DMS79 treated with DMSO at 0.1 percent for 48 hours (cell line): ENCODE data around the gene ADAM12.
"Not testable (repeated sequence)": the region's sequence is repeated elsewhere in the genome, so short reads cannot be mapped to it uniquely, and the experiment has no call there.

ENCODE experiments used
- DNase-seq: peaks from one replicate; lab custom pipeline; 2025; lab: John Stamatoyannopoulos, UW

Gene ADAM12

DNA sequence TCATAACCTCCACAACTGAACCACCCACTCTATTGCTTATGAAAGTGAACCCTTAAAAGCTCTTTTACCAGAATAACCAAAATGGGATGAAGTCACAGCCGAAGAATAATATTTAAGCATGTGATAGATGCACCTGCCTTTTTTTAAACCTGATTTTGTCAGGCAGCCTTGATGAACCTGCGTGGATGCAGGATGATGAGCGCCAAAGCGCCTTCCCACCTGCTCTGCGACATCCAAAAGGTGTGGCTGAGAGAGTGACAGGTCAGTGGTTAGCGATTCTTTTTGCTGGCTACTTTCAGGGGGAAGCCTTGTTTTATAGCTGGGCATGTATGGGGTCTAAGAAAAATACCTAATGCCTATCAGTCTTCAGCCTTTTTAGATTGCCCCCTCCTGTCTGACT is 334.1 kb downstream of the ADAM12 start:
- DNase-seq = no peak

DNA sequence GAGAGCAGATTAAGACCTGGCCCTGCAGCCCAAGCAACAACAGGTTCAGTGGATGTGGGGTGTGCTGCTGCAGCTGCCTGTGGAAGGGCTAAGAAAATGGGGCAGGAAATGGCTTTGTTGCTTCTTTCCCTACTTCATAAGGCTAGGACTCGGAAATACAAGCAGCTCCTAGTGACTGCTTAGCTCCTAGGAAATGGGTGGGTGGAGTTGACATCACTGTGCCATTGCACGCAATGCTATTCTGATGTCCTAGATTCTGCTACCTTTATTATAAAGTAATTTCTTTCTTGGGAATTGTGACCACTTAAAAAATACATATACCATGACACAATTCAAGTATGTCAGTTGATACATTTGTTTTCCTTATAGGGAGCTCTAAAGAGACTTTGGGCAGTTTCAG is 336.1 kb downstream of the ADAM12 start:
- DNase-seq = peak; percentile 20

DNA sequence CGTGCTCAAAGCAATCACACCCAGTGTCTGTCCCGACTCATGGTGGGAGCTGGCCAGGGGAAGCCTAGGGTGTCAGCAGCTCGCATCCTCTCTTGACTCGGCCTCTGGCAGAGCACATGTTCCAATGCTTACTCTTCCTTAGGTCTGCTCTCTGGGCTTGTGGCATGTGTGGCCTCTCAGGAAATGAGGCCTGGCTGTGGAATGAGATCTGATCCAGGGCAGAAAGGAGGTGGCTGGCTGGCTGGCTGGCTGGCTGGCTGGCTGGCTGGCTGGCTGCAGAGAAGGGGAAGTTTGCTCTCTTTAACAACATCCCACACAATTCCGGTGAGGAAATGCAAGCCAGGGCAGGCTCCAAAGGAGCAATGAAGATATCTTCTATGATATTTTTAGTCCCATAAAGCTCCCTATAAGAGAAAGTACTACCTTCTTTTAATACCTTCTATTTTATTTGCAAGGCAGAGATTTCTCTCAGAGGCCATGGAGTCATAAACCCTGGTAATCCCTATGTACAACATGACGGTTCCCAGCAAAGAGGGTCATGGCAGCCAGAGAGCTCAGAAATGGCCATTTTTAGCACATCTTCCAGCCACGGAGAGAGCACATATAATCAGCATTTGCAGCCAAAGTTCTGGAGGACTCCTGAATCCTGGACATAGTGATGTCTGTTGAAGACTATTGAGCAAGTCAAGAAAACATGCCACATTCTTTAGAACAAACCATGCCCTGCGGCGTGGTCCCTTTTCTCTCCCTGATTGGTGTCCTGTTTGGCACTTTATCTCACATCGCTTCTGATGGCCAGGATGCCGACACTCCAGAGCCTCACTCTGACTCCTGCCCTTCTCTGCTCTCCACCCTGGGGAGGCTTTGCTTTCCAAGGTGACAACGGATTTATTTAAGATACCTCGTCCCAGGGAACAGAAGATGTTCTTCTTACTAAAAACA is 338.2 kb downstream of the ADAM12 start:
- DNase-seq = no peak

DNA sequence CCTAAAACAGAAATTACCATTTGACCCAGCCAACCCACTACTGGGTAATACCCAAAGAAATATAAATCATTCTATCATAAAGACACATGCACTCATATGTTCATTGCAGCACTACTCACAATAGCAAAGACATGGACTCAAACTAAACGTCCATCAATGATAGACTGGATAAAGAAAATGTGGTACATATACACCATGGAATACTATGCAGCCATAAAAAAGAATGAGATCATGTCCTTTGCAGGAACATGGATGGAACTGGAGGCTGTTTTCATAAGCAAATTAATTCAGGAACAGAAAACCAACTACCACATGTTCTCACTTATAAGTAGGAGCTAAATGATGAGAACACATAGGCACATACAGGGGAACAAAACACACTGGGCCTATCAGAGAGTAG is 340.5 kb downstream of the ADAM12 start:
- DNase-seq = not testable (repeated sequence)

DNA sequence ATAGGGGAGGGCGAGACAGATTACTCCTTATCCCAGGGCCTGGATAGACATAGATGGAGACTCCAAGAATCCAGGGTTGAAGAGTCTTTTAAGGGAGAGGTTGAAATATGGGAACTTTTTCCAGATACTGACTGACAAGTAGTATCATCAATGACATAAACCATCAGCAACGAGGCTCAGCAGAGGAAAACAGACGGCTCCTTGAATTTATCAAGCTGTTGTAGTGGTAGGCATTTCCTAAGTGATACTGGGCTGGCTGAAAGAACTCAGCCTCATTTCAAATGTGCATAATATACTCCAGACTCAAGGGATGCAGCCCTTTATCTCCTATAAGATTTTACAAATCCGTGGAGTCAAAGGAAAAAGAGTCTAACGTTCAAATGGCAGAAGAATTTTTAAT is 341.4 kb downstream of the ADAM12 start:
- no peak for DNase-seq

DNA sequence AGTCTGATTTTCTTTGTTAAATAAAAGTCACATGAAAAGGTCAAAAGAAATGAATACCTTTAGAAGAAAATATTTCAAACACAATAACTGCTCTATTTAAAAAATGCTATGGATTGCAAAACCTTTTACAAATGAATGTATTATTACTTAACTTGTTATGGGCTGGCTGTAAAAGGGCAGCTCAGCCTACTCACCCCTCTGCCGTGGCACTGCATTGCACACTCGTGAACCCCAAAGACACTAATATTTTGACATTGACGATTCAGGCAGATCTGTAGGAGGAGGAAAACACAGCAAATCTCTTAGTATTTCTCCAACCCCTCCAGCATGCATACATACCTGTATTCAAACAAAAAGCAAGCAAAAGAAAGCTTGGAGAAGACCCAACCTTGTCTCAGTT is 342.4 kb downstream of the ADAM12 start:
- DNase-seq = no peak

DNA sequence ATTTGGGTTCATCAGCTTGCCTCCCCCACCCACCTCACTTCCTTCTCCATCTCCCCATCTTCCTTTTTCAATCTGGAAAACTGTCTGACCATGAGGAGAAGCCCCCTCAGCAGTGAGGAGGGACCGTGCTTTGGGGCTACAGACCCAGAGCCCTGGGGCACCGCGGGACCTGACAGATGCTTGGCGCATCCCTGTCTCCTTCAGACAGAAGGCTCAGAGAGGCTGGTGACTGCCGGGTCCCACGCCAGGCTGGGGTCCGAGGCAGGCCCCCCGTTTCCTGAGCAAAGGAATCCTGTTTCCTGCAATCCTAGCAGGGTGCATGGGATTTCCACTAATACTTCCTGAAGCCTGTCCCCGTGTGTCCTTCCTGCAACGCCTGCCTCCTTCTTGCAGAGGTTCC is 344.9 kb downstream of the ADAM12 start:
- no peak for DNase-seq

DNA sequence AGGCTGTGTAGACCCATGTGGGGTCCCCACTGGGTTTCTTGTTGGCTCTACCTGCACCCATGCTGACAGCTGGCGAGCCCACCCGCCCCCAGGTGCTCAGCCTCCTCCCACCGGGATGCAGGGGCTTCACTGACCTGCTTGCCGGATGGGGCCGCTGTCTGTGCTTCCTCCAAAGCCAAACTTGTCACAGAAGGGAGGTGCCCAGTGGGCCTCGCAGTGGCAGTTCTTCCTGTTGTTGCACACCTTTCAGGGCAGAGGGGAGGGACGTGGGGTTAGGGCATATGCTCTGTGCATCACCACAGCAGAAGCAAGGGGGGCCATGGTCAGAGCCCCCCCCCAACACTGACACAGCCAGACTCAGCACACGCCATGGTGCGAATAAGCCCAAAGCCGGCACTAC is 345.4 kb downstream of the ADAM12 start:
- no peak for DNase-seq

DNA sequence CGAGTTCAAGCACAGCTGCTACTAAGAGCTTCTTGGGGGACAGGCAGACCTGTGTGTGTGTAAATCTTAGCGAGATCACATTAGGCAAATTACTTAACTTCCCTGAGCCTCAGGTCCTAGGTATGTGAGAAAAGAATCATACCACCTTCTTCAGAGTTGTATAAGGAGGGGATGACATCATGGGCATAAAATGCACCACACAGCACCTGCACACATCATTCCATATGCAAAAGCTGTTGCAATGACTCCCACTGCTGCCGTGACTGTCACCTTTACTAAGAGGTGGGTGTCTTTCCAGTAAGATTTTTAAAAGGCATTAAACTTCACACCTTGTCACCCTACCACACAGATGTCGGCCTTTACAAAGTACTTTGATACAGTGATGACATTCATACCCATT is 345.9 kb downstream of the ADAM12 start:
- DNase-seq = no peak

DNA sequence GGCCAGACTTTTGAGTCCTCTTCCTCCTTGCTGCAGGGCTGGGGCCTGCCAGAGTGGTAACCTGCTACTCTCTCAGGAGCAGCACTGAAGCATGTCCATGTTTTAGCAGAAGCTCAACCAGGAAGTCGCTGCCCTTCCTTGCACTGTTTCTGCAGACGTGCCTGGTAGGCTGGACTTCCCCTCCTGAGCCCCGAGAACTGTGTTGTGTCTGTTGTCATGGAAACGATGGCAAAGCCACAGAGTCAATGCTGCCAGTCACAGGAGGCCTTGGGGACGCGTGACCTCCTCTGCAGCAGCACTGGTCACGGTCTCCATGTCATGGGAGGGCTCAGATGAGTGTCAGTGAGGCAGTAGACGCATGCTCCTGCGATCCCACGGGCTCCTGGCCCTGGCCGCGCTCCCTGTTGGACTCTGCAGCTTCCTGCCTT is 346.5 kb downstream of the ADAM12 start:
- DNase-seq = peak; percentile 63

DNA sequence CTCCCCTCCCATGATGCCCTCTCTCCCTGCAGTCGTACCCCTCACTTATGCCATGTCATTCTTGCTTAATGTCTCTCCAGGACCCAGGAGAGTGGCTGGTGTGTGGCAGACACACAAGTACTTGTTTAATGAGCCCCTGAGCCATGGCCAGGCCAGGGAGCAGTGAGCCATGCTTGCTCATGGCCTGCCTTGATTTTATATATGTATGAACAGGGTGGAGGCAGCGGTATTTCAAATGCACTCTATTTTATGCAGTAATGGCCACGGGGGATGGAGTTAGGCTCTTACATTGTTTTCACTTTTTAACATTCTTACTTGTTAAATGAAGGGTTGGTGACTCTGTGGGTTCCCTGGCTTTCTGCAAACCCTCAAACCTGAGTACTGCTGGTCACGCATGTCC is 347.2 kb downstream of the ADAM12 start:
- DNase-seq = no peak

DNA sequence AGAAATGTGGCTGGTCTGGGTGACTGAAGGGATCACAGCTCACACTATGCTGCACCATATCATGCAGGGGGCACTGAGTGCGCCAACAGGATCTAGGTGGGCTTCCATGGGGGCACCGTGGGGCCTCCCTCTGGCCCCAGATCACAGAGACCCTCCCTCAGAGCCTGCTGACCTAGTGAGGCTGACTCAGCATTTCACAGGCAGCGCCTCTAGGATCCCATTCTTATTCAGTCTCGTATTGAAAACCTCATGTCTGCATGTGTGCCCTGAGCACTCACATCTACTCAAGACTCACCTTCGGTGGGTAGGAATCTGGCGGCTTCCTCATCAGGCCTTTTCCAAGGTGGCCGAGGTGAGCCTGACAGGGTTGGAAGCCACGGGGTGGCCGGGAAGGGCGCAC is 350.3 kb downstream of the ADAM12 start:
- no peak for DNase-seq

DNA sequence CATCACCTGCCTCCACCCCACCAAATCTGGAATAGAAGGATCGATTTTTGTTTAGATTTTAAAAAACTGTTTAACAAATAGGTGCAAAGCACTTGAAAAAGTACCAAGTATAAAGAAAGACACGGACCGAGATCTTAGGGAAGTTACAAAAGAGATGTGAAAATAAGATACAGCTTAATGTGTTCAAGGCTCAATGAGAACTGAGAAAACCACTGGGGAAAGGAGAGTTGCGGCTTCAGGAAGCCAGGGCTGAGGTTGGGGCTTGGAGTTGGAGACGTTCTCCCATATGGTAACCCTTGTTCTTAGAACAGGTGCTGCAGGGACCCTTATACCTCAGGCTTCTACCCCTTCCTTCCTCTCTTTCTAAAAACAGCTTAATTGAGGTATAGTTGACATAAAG is 351.8 kb downstream of the ADAM12 start:
- no peak for DNase-seq

DNA sequence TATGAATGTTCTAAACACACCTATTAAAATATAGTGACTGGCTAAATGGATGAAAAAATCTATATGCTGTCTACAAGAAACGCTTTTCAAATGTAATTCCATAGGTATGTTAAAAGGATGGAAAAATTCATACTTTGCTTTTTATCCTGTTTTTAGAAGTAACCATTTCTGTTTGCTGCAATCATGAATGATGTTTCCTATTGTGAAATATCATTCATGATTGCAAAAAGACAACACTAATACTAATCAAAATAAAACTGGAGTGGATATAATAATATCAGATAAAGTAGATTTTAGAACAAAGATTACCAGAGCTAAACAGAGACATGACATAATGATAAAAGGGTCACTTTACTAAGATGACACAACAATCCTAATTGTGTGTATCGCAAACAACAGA is 353.7 kb downstream of the ADAM12 start:
- DNase-seq = no peak

DNA sequence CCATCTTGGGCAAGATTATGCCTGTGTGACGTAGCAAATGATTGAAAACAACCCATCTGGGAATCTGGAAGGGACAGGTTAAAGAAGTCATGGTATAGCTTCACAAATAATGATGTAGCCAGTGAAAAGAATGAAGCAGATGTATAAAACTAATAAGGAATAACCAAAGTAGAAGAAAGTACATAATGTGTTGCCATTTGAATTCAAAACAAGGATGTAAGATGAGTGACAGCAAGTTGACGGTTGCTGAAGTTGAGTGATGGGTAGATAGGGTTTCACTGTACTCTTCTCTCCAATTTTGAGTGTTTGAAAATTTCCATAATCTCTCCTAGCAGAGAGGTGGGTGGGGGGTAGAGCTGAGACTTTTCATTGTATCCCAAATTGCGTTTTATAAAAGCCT is 358.3 kb downstream of the ADAM12 start:
- DNase-seq = no peak

DNA sequence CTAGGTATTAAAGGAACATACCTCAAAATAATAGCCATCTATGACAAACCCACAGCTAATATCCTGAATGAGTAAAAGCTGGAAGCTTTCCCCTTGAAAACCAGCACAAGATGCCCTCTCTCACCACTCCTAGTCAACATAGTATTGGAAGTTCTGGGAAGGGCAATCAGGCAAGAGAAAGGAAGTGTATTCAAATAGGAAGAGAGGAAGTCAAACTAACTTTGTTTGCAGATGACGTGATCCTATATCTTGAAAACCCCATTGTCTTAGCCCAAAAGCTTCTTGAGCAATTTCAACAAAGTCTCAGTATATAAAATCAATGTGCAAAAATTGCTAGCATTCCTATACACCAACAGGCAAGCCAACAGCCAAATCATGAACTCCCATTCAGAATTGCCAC is 360.6 kb downstream of the ADAM12 start:
- DNase-seq = no peak

DNA sequence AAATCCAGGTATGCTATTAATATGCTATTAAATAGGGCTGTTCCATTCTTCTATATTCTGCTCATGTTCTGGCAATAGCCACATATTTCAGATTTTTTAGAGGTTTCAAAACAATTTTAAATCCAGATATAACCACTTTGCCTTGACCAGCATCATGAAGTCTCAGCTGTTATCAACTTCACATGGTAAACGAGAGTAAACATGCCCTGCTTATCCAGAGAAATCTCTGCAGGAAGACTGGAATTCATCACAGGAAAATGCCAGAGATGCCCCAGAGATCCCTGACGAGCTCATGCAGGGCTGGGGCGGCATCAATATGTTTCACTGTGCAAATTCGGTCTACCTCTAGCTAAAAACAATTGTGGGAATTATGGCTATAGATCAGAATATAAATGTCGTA is 365.4 kb downstream of the ADAM12 start:
- no peak for DNase-seq

DNA sequence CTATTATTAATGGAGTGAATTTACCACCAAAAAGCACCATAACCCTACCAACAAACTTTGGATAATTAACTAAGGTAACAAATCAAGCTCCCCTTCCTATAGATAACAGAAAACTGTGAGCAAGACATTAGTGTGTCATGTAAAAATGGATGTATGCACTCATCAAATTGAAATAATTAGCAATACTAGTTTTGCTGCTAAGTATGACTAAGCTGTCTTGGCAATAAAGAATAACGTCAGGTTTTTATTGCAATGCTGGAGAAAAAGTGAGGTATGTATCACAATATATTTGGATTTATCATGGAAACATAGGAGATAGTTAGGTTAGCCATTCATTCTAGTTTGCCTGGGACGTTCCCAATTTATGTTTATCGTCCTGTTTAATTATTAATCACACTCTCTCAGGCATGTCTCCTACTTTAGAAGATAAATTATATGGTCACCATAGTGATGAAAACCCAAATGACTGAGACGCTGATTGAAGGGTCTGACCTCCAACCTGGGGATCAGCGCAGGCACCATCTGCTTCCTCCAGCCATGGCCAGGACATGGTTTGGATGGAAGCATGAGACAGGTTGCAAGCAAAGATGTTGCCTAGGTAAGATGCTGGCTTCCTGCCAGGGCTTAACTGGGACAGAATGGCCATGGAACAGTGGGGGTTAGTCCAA is 366.3 kb downstream of the ADAM12 start:
- no peak for DNase-seq

DNA sequence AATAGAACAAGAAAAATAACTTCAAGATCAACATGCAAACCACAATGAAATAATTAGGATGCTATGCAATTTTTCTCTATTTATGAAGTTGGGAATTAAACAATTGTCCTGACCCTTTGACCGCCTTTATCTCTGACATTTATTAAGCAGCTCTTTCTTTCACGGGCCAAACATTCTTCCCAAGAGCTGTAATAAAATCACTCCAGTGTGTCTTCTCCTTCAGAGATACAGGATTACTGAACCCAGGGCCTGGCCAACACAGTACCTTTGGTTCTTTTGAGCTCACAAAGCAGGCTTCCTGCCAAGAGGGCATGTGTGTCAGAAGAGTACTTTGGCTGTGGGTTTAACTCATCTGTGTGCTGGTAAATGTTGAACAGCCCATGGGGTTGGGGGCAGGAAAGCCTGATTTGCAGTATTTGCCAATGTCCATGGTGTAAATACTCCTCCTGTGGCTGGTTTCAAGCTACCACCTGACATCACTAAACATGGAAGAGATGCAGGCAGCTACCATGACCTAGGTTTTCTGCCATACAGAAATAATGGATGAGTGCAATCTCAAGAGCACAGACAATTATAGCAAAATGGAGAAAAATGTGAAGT is 370.2 kb downstream of the ADAM12 start:
- DNase-seq = no peak

DNA sequence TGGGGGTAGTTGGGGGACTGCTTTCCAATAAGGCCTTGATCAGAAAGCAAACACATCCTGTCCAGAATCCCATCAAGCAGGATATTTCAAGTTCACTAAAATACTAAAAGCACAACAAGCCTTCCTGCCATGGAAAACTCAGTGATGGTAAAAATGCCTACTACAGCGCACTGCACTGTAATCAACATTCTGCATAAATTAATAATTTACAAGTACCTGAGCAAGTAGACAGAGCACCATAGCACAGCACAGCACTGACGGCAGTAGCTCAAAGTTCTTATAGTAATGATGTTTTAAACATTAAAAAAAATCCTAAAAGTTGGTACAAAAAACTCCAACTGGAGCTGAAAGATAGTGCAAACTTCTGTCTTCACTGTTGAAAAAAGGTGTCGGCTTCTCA is 371.4 kb downstream of the ADAM12 start:
- no peak for DNase-seq

DNA sequence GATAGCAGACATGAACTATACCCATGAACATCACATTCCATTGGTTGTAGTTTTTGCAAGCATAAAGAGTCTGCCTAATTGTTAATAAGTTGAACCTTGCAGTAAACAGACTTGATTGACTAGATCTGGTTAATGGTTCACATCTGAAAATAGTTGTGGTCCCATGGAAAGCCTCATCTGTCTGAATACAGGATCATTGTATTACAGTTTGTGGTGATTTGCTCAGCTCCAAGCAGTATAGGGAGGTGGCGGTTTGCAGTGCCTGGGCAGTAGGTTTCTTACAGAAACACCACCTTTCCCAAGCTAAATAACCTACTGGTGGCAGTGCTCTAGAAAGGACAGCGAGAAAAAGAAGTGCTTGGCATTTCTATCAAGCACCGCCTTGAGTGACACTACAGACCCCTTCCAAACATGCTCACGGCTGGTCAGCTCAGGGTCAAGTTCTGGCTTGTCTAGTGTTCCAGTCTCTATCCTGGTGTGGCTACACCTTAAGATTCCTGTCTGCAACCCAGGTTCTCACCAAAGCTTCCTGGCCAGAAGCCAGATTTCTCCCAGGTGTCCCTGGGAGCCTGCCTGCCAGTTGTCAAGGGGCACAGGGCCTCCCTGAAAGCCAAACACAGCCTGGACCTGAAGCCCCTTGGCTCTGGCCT is 372.0 kb downstream of the ADAM12 start:
- no peak for DNase-seq

DNA sequence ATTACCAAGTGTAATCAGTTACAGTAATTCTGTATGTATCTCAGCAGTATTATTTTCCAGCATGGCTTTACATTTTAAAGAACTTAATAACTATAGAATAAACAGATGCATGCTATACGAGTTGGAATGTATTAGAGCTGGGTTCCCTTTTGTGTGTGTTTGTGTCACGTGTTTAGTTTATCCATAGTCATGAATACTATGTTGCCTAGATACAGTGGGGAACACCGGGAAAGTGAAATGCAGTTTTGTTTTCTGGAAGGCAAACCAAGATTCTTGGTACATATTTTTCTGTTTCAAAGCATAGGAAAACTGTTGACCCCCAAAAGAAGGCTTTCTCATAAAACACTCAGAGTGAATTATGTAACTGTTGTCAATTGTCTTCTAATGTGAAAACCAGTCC is 372.9 kb downstream of the ADAM12 start:
- DNase-seq = no peak

DNA sequence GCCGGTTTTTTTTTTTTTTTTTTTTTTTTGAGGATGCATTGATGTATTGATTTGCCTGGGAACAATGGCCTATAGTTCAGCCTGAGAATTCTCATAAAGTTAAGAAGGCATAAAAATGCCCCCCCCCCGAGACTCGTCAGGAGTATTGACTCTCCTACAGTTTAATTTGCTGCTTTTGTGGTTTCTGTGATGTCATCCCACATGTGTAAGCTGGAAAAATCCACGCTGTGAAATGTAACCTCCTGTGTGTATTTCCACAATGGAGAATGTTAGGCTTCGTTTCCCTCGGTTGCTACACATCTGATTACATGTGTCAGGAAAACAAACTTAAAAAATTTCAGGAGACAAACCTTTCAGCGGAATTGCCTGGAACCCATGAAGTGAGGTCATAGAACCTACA is 374.0 kb downstream of the ADAM12 start:
- no peak for DNase-seq
